ENCODE measurements around the gene THAP4. TPM values are rescaled to one million over a fixed set of nuclear protein-coding genes. Genes with fewer than 3 reads are reported as not detected.

Gene THAP4
- total RNA-seq, 1 donor from 2014 or later: 42.4 TPM

DNA sequence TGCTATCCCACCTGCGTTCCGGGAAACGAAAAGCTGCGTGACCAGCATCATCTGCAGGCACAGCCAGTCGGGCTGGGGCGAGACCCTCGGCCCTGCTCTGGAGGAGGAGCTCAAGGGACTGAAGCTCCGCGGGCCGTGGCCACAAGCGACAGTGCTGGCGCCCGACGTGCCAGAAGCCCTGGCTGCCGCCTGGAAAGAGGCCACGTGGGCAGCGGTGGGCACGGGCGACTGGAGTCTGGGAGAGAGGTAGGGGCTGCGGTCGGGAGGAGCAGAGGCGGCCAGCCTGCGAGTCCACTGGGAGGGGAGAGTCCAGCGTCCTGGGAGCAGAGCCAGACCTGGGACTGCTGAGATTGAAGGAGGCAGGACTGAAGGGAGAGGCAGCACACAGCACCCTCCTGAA, 40.4 kb upstream of the THAP4 start:
- DNase-seq (ENCODE audit: low read depth): no peak
- TF ChIP-seq, protein P1, sequence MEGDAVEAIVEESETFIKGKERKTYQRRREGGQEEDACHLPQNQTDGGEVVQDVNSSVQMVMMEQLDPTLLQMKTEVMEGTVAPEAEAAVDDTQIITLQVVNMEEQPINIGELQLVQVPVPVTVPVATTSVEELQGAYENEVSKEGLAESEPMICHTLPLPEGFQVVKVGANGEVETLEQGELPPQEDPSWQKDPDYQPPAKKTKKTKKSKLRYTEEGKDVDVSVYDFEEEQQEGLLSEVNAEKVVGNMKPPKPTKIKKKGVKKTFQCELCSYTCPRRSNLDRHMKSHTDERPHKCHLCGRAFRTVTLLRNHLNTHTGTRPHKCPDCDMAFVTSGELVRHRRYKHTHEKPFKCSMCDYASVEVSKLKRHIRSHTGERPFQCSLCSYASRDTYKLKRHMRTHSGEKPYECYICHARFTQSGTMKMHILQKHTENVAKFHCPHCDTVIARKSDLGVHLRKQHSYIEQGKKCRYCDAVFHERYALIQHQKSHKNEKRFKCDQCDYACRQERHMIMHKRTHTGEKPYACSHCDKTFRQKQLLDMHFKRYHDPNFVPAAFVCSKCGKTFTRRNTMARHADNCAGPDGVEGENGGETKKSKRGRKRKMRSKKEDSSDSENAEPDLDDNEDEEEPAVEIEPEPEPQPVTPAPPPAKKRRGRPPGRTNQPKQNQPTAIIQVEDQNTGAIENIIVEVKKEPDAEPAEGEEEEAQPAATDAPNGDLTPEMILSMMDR (conservative IDR thresholded peaks at IDR 0.05; ENCODE audit: low read depth, low read length): no peak
- H3K4me3 ChIP-seq (ENCODE audit: low read depth, low read length): no peak overlapping the region

DNA sequence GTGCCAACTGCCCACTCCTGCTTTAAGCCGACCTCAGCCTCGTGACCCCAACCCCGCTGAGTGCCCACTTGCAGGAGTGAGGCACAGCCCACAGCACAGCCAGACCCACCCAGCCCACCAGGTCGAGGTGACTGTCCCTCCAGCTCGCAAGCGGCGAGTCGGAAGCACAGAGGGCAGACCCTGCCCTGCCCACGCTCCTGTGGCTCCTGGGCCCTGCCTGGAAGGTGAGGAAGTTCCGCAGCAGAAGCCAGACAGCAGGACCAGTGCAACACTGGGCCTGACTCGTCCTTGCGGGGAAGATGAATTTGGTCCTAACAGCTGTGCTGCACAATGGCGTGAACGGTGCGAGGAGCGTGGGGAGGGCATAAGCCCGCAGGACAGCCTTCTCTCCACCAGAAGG, 39.7 kb upstream of the THAP4 start:
- TF ChIP-seq, protein P1 (conservative IDR thresholded peaks at IDR 0.05; ENCODE audit: low read depth, low read length): no peak
- H3K4me3 ChIP-seq (ENCODE audit: low read depth, low read length): no peak overlapping the region
- DNase-seq (ENCODE audit: low read depth): no peak

DNA sequence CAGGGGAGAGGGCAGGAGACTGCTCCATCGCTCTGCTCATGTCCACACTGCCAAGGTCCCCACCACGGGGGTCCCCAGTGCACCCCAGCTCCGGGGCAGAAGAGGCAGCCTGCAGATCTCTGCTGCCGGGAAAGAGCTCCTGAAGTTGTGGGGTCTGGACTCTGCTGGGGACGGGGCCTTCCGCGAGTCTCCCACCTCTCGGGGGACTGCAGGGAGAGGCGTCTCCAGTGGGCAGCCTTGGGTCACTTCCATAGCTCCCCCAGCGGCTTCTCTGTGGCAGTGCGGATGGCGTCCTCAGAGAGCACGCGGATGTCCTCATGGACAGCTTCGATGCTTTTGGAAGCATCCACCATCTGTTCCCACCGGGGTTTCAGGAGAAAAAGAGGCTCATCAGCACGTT, 38.9 kb upstream of the THAP4 start:
- no peak overlapping the region for H3K4me3 ChIP-seq (ENCODE audit: low read depth, low read length)
- TF ChIP-seq, protein P1 (conservative IDR thresholded peaks at IDR 0.05; ENCODE audit: low read depth, low read length): no peak
- no peak for DNase-seq (ENCODE audit: low read depth)

DNA sequence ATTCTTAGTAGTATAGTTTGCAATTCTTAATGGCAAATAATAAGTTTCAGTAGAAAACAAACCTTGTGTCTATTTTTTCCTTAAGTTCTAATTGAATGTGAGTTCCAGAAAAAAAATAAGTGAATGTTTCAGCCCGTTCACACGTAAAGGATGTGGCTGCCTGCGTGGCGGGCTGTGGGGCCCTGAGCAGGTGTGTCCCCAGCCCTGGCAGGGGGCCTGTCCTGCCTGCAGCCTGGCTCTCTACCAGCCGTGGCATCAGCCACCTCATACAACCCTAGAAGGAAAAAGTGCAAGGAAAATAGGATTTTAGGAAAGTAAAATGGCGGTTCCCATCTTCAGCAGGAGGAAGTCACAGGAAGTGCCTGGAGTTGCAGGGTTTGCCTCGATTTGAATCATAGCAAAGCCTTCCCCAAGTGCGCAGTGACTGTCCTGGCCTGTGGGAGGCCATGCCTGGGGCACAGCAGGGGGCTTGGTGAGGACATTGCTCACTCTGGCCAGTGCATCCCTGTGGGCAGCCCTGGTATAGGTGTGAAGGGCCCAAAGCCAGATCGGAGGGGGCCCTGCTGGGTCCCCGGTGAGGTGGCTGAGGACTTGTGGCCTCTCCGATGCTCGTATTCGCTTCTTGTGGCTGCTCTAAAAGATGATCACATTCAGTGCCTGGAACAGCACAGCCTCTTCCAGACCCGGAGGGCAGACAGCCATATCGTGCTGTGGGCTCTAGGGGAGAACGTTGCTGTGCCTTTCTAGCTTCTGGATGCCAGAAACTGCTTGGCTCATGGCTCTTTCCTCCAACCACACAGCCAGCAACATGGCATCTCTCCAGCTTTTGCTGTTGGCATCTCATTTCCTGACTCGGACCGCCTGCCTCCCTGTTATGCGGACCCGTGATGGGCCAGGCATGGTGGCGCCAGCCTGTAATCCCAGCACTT, 37.1 kb upstream of the THAP4 start:
- no peak for DNase-seq (ENCODE audit: low read depth)
- TF ChIP-seq, protein P1 (conservative IDR thresholded peaks at IDR 0.05; ENCODE audit: low read depth, low read length): no peak
- no peak overlapping the region for H3K4me3 ChIP-seq (ENCODE audit: low read depth, low read length)

DNA sequence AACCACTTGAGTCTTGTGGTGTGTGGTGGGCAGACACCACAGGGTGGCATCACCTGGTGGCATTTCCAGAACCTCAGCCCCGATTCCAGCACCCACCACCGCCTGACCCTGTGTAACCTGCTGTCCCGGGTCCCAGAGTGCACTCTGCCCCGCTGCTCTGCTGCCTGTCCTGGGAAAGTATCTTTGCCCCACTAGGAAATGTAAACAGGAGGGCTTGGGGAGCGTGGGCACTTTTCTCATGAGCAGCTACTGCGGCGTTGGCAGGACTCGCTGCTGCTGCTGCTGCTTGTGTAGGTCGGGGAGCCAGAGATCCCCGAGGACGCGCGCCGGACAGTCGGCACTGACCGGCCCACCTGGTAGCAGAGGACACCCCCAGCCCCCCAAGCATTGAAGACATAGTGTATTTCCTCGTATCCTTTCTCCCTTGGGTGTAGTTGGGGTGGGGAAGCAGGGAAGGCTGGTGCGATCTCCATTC, 36.3 kb upstream of the THAP4 start:
- DNase-seq (ENCODE audit: low read depth): no peak
- H3K4me3 ChIP-seq (ENCODE audit: low read depth, low read length): no peak overlapping the region
- TF ChIP-seq, protein P1 (conservative IDR thresholded peaks at IDR 0.05; ENCODE audit: low read depth, low read length): no peak

DNA sequence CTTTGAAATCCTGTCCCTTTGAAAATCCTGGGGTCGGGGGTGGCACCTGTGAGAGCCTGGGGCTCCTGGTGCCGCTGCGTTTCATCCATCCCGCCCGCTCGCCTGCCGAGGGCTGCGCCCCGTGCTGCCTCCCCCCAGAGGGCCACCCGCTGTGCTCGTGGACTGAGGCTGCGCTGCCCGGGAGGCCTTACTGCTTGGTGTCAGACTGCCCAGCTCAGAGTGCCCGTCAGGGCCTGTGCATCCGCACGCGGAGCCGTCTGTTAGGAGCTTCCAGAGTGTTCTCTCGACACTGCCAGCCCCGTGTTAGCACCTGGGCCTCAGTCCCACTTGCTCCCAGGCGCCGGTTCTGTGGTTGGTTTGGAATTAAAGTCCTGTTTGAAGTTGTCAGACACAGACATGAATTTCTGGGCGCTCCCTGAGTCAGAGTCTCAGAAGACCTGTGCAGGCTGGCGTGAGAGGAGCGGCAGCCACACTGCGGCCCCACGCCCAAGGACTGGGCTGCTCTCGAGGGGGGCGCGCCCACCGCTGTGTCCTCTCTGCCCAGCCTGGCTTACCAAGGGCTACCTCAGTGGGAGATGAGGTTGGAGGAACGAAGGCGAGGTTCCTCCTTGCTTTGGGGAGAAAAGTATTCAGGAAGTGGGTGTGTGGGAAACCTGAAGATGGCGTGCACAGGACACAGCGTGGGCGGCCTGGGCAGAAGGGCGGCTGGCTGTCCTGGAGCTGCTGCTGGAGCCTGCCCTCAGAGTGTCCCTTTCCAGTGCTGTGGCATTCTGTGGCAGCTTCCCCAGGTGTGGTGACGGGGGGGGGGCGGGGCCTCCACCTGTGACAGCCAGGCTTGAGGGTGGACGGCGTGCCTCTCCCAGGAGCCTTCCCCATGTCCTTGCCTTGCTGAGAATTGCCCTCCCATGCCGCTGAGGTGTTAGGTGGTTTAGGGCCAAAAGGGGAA, 35.6 kb upstream of the THAP4 start:
- H3K4me3 ChIP-seq (ENCODE audit: low read depth, low read length): no peak overlapping the region
- TF ChIP-seq, protein P1 (conservative IDR thresholded peaks at IDR 0.05; ENCODE audit: low read depth, low read length): no peak
- DNase-seq (ENCODE audit: low read depth): no peak
